ENCODE results near the gene CMTM7.

DNA sequence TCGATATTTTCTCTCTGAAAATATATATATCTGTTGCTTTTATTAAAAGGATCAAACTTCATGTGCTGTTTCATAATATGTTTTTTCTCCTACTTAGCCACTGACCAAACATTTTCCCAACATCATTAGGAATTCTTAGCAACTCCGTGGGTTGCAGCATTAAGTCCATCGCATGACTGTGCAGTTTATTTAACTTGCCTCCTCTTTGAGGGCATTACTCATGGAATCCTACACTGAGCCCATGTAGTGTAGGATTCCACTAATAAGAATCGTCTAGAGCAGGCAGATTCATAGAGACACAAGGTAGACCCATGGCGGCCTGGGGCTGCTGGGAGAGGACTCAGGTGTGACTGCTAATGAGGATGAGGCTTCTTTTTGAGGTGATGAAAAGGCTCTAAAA is 61.7 kb downstream of the CMTM7 start:
- TF ChIP-seq, protein P1, sequence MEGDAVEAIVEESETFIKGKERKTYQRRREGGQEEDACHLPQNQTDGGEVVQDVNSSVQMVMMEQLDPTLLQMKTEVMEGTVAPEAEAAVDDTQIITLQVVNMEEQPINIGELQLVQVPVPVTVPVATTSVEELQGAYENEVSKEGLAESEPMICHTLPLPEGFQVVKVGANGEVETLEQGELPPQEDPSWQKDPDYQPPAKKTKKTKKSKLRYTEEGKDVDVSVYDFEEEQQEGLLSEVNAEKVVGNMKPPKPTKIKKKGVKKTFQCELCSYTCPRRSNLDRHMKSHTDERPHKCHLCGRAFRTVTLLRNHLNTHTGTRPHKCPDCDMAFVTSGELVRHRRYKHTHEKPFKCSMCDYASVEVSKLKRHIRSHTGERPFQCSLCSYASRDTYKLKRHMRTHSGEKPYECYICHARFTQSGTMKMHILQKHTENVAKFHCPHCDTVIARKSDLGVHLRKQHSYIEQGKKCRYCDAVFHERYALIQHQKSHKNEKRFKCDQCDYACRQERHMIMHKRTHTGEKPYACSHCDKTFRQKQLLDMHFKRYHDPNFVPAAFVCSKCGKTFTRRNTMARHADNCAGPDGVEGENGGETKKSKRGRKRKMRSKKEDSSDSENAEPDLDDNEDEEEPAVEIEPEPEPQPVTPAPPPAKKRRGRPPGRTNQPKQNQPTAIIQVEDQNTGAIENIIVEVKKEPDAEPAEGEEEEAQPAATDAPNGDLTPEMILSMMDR (conservative IDR thresholded peaks at IDR 0.05; ENCODE audit: low read depth in 2 of 2) = no peak
- TF ChIP-seq, protein P2, sequence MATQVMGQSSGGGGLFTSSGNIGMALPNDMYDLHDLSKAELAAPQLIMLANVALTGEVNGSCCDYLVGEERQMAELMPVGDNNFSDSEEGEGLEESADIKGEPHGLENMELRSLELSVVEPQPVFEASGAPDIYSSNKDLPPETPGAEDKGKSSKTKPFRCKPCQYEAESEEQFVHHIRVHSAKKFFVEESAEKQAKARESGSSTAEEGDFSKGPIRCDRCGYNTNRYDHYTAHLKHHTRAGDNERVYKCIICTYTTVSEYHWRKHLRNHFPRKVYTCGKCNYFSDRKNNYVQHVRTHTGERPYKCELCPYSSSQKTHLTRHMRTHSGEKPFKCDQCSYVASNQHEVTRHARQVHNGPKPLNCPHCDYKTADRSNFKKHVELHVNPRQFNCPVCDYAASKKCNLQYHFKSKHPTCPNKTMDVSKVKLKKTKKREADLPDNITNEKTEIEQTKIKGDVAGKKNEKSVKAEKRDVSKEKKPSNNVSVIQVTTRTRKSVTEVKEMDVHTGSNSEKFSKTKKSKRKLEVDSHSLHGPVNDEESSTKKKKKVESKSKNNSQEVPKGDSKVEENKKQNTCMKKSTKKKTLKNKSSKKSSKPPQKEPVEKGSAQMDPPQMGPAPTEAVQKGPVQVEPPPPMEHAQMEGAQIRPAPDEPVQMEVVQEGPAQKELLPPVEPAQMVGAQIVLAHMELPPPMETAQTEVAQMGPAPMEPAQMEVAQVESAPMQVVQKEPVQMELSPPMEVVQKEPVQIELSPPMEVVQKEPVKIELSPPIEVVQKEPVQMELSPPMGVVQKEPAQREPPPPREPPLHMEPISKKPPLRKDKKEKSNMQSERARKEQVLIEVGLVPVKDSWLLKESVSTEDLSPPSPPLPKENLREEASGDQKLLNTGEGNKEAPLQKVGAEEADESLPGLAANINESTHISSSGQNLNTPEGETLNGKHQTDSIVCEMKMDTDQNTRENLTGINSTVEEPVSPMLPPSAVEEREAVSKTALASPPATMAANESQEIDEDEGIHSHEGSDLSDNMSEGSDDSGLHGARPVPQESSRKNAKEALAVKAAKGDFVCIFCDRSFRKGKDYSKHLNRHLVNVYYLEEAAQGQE (IDR thresholded peaks at IDR 0.05; ENCODE audit: unreplicated experiment) = no peak
